Activated gamma-delta T cell treated with anti-CD3 and anti-CD28 coated beads, Interleukin-2, amount 50 U/mL, for 16 hours (primary cell): Measurements from ENCODE around the gene CPSF7.
"Not testable (repeated sequence)": the region's sequence is repeated elsewhere in the genome, so short reads cannot be mapped to it uniquely, and the experiment has no call there.

ENCODE experiments used
- DNase-seq: peaks from one replicate; pipeline ENCODE4 v3.0.0-alpha.2; 2020; ENCODE audit warnings: low read depth

Gene CPSF7

DNA sequence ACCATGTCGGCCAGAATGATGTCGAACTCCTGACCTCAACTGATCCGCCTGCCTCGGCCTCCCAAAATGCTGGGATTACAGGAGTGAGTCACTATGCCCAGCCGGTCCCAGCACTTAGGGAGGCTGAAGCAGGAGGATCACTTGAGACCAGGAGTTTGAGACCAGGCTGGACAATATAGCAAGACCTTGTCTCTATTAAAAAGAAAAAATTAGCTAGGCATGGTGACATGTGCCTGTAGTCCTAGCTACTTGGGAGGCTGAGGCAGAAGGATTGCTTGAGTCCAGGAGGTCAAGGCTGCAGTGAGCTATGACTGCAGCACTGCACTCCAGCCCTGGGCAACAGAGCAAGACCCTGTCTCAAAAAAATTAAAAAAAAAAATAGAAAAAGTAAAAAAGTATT lies 45.9 kb downstream of the CPSF7 start:
- not testable (repeated sequence) for DNase-seq

DNA sequence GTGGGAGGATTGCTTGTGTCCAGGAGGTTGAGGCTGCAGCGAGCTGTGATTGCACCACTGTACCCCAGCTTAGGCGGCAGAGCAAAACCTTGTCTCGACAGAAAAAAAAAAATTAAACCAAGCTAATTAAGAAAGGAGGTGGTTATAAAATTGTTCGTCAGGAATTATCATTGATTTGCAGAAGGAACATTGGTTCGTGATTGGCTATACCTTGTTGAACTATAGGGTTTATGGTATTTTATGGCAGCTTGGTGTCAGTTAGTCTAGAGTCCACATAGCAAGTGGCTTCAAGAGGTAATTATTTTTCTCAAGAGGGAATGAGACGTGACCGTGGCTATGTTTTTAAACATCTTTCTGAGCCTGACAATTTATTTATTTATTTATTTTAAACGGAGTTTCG lies 48.9 kb downstream of the CPSF7 start:
- DNase-seq, result no peak

DNA sequence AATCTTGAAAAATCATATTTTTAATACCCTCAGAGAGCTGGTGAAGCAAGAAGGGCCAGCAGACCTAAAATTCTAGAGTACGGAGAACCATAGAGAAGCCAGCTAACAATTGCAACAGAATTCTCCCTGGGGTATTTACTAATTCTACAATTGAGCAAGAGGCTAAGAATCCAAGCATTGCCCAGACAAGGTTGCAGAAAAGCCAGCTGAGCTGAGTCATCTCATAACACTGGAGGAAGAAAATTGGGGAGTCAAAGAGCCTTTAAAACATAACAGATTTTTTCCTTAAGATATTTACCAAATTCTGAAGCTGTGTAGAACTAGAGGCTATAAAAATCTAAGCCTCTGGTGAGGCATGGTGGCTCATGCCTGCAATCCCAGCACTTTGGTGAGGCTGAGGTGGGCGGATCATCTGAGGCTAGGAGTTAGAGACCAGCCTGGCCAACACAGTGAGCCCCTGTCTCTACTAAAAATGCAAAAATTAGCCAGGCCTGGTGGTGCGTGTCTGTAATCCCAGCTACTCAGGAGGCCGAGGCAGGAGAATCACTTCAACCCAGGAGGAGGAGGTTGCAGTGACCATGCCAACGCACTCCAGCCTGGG lies 51.0 kb downstream of the CPSF7 start:
- no peak for DNase-seq

DNA sequence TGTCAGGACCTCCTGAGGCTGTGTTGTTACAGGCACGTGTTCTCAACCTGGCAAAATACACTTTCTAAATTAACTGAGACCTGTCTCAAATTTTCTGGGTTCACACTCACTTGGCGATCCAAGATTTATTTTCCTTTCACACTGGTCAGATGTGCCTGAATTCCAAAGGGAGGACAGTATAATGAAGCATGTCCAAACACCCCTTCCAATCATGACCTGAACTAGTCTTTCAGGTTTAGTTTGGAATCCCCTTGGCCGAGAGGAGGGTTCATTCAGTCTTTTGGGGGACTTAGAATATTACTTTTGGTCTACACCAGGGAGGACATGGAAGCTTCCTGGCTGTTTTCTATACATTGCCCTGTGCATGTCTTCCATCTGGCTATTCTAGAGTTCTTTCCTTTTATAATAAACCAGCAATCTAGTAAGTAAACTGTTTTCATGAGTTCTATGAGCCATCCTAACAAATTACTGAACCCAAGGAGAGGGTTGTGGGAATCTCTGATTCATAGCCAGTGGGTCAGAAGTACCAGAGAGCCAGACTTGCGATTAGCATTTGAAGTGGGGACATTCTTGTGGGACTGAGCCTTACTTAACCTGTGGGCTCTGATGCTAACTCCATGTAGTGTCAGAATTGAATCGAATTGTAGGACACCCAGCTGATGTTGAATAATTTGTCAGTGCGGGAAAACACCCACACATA lies 52.2 kb downstream of the CPSF7 start:
- no peak for DNase-seq

DNA sequence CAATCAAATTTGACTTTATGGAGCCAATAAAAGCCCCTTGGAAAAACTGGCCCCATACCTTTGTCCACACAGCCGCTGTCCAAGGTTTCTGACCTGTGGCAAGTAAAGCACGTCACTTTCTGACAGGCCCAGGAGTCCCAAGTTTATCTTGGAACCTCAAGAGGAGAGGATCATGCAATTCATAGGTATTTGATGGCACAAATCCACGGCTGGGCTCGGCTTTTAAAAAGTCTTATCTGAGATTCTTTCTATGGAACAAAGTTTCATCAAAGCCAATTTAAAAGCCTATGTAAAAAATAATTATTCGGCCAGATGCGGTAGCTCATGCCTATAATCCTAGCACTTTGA lies 54.0 kb downstream of the CPSF7 start:
- DNase-seq, result no peak

DNA sequence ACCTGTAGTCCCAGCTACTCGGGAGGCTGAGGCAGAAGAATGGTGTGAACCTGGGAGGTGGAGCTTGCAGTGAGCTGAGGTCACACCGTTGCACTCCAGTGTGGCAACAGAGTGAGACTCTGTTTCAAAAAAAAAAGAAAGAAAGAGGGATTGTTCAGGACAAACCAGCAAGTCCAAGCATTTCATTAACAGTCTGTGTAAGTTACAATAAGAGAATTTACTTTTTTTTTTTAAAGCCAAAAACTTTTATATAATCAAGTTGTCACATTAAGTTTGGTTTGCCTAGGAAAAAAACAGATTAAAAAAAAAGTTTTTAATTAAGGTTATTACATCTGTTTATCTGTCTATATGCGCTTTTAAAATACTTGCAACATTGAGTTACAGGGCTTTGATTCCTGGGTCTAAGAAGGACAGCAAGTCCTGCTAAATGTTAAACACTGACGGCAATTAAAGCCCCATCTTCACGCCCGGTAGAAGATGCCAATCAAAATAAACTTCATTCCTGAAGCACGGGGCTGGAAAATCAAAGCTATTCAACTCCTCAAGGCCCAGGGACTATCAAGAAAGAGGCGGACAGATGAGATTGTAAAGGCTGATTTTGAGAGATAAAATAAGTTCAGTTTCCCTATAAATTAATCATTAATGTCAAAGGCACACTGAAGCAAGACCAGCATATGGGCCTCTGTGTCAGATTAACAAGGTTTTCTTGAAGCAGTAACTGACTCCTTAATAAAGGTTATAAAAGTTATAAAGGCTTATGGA lies 56.9 kb downstream of the CPSF7 start:
- no peak for DNase-seq

DNA sequence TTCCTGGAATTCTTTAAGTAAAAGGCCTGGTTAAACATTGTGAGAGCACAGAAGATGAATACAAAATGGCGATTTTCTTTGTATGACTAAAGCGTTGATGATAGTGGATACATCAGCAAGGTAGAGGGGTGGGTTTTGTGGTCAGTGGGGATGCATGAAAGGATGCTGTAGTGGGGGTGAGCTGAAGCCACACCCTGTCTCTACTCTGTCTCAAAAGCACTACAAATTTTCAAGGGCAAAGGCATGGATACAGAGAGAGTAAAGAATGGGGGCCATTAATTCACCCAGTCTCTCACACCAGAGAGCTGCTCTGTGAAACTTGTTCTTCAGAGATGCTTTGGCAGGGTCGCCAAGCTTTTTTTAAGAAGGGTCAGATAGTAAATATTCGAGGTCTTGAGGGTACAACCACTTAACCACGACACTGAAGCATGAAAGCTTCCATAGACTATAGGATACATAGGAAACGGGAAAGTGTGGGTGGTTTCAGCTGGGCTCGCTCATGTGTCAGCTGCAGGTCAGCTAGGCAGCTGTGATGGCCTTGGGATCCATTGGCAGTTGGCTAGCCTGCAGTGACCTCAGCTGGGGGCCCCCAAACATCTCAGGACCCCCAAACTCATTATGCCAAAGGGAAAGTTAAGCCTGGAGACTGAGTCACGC lies 59.3 kb downstream of the CPSF7 start:
- DNase-seq, result no peak

DNA sequence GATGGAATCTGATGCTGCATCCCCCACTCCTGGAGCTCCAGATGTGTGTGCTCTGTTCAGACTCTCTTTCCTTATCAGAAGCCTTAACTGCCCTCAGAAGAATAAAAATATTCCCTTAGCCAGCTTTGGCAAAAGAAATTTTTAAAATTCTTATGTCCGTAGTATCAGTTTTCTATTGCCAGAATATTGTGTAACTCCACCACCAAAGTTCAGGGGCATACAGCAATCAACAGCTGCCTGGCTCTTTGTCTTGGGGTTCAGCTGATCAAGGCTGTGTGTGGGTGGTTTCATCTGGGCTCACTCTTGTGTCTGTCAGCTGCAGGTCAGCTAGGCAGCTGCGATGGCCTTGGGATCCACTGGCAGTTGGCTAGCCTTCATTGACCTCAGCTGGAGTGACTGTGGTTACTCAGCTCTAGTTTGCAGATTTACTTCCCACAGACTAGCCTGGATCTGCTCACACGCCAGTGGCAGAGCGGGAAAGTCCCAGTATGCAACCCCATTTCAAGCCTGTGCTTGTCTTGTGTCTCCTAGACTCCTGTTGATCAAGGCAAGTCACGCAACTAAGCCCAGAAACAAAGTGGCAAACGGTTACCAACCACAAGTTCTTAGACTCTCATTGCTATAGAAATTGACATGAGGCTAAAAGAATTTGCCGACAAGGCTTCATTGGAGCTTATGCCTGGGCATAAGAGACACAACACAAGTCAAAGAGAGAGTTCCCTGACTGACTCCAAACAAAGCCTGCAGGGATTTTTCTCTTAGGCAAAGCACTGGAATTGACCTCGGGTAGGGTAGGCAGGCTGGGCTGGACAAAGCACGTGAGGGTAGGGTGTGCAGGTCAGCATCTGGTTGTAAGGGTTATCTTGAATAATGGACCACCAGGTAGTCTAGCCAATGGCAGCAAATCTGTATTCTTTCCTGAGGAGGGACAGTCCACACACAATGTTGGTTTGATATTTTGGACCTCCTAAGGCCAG lies 60.1 kb downstream of the CPSF7 start:
- DNase-seq, result no peak

DNA sequence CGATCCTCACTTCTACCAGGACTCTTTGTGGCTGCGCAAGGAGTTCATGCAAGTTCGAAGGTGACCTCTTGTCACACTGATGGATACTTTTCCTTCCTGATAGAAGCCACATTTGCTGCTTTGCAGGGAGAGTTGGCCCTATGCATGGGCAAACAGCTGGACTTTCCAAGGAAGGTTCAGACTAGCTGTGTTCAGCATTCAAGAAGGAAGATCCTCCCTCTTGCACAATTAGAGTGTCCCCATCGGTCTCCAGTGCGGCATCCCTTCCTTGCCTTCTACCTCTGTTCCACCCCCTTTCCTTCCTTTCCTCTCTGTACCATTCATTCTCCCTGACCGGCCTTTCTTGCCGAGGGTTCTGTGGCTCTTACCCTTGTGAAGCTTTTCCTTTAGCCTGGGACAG lies 61.1 kb downstream of the CPSF7 start:
- no peak for DNase-seq

DNA sequence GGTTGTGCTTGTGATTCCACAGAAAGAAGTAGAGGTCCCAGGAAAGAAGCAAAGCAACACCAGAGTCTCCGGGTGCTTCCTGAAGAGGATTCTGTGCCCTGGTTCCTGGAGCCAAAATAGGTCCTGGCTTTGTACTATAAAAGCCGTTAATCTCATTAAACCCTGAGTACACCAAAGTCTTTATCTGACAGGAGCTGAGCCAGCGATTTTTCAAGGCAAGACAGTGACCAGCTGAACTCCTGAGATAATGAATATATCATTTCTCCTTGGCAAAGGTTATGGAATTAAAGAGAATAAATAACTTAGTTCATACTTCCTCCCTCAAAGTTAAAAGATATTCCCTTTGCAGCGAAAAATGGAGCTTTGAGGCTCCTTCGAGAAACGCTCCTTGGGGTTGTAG lies 62.4 kb downstream of the CPSF7 start:
- no peak for DNase-seq

DNA sequence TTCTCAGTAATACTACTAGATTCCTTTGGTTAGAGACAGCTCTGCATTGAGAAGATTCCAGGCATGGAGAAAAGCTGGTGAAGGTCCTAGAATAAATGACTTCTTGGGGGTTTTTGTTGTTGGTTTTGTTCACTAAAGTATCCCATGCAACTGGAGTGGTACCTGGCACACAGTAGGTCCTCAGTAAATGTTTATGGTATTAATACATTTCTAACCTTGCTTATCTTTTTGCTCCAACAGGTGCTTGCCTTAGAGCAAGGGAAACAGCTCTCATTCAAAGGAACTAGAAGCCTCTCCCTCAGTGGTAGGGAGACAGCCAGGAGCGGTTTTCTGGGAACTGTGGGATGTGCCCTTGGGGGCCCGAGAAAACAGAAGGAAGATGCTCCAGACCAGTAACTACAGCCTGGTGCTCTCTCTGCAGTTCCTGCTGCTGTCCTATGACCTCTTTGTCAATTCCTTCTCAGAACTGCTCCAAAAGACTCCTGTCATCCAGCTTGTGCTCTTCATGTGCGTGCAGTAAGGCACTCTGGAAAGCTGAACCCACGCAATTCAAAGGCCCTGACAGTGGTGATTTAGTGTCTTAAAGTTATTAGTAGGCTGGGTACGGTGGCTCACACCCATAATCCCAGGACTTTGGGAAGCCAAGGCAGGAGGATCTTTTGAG lies 65.6 kb downstream of the CPSF7 start:
- no peak for DNase-seq

DNA sequence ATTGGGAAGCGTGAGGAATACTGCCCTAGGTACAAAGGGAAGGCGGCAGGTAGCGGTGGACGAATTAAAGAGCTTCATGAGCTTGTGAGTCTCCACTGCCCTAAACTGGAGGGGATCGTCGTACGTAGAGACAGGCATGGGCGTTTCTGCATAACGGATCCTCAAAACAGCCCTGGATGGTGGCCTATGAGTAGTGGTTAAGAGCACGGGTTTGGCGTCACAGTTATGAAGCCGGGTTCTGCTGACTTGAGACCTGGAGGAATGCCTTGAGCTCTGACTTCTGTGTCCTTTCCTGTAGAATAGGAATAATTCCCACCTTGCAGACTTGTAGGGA lies 67.3 kb downstream of the CPSF7 start:
- no peak for DNase-seq

DNA sequence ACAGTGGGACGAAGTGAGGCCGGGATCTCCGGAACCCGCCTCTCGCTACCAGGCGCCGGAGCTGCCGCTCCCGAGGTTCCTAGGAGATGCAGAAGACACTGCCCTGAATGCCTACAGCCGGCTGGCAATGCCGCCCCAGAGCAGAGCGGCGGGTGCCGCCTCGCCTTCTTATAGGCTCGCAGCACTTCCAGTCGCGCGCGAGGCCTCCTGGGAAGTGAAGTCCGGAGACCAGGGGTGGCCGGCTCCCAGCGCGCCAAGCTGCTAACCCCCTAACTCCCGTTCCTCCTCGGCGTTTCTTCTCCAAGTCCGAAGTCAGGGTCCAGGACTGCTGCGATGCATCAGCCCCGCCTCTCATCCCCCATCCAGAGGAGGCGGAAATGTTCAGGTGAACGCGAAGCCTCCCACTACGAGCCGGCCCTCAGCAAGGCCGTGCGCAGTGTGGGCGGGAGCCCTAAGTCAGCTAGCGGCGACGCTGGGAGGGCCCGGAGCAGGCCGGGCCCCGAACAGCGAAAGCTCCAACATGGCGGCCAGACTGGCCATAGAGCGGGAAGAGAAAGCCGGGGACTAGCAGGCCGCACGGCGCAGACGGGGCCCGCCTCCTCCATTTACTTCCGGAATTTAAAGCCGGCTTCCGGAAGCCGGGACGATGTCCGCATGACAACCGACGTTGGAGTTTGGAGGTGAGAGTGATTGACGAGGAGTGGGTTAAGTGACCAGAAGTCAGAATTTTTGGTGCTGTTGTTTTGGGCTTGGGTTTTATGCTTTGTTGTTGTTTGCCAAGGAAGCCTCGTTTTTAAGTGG lies 67.8 kb downstream of the CPSF7 start, which contains the start of the genes CYB561A3 and TMEM138:
Gene CYB561A3 (minus strand): TSS at position 142 of the 801 bp plus-strand sequence. CDS start 5,169 bp downstream, outside the sequence.
Gene TMEM138 (plus strand): TSS at position 634 of the 801 bp plus-strand sequence. CDS start 2,017 bp downstream, outside the sequence.
- DNase-seq, result peak; percentile 82

DNA sequence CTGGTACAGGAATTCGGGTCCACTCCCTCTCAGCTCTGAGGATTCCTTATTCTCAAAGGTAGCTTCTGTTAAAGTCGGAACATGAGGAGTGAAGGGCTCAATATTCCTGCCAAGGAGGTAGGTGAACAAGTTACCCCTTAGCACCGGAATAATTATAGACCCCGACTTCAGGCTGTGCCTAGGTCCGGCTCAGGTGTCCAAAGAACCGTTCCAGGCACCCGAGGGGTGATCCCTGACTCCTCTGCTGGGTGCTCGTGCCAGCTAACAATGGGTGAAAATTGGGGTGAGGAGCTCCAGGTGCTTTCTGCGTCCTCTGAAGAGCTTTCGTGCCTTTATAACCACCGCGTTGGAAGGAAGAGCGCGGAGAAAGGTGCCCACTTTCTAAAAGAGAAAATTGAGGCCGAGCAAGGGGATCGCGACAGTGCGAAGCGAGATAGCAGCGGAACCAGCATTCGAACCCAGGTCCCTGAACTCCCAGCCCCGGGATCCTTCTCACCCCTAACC lies 68.5 kb downstream of the CPSF7 start:
- DNase-seq, result no peak

DNA sequence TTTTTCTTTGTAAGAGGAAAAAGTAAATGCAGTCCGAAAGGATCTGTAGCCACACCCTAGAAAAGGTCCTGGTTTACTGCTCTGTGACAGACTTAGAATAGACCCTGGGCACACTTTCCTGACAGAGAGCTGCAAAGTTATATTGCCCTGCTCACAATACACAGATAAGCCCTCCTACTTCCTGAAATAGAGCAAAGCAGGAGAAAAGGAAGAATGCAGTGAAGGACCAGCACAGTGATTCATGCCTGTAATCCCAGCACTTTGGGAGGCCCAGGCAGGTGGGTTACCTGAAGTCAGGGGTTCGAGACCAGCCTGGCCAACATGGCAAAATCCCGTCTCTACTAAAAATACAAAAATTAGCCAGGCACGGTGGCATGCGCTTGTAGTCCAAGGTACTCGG lies 70.3 kb downstream of the CPSF7 start:
- no peak for DNase-seq

DNA sequence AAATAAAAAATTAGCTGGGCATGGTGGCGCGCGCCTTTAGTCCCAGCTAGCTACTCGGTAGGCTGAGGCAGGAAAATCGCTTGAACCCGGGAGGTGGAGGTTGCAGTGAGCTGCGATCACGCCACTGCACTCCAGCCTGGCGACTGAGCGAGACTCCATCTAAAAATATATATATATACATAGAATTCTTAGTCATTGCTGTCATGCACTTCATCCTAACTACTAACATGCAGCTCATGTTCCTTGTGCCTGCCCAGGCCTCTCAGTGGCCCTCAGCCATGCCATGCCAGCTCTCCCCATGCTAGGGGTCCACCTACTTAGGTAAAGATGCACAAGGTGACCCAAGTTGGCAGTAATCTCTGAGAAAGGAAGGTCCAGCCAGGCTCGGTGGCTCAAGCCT lies 71.2 kb downstream of the CPSF7 start:
- no peak for DNase-seq

DNA sequence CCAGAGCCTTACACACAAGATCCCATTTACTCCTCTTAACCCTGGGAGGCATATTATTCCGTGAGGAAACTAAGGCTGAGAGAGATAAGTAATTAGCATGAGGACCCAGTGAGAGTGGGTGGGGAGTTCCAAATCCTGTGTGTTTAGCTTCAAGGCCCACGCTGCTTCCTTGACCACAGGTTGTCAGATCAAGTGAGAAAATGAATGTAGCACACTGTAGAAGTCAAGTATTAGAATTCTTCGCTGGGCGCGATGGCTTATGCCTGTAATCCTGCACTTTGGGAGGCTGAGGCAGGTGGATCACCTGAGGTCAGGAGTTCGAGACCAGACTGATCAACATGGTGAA lies 71.9 kb downstream of the CPSF7 start:
- DNase-seq, result no peak

DNA sequence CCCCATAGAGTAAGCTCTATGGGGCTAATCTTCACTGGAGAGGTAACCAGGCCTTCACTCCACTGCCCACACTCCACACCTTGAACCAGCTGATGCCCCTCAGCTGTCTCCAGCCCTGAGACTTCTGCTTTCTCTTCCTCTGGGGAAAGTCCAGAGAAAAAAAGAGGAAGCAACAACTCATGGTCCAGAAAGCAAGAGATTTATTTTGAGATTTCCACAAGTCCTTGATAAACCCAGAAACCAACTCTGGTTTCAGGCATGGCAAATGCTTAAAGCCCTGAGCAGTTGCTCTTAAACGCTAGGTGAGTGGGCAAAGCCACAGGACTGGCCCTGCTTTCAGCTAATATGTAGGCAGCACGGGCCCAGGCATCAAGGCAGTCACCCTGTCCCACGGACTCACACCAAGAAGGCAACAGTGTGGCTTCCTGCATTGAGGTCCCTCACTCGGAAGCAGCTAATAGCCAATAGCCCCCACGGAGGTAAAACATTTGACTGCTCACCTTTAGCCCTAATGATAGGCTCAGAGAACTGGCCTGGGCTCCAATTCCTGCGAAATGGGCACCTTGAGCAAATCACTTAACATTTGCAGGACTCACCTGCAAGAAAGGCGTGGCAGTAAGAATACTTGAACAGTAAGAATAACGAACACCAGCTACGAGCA lies 72.4 kb downstream of the CPSF7 start:
- DNase-seq, result no peak

DNA sequence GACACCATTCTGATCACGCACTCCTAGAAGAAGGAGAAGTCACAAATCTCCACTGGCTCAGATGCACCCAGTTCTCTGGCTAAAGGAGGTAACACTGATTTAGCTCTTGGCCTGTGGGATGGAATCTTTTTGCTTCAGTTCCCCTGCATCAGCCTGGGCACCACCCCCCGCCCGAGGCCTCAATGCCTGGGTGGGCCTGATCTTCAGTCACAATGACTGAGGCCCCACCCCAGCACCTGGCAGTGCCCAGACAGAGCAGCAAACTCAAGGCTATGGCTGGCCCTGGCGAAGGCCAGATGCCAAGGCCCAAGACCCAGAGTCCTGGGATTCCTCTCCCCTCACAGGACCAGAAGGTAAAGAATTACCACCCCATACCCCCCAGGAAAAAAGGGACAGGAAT lies 73.1 kb downstream of the CPSF7 start:
- DNase-seq, result no peak

DNA sequence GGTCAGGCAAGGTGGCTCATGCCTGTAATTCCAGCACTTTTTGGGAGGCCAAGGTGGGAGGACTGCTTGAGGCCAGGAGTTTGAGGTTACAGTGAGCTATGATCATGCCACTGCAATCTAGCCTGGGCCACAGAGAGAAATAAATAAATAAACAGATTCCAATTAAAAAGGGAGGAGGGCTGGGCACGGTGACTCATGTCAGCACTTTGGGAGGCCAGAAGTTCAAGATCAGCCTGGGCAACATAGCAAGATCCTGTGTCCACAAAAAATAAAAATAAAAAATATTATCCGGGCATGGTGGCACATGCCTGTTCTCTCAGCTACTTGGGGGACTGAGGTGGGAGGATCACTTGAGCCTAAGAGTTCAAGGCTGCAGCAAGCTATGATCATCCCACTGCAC lies 75.6 kb downstream of the CPSF7 start:
- no peak for DNase-seq
